ENCODE results near the gene TEKT1.

DNA sequence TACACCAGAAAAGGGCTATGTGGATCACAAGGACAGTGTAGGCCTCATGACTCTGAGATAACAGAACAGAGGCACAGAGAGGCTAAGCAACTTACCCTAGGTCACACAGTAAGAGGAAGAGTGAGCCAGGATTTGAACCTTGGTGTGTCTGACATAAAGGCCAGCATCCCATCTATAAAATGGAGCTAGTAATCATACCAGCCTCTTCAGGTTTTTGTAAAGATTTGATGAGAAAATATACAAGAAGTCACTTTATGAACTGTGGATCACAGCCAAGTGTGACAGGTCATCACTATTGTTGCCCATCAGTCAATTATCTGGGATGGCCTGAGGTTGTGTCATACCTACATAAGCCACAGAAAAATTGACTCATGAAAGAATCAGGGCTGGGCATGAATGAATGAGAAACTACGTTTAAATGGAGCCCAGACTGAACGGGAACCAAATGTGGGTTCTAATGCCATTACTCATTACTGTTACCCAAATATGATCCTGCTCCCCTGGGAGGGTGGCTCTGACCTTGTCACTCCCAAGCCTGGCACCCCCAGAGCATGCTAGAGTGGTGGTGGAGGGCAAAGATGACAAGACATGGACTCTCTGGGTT is 34.5 kb downstream of the TEKT1 start:
- TF ChIP-seq, protein P1, sequence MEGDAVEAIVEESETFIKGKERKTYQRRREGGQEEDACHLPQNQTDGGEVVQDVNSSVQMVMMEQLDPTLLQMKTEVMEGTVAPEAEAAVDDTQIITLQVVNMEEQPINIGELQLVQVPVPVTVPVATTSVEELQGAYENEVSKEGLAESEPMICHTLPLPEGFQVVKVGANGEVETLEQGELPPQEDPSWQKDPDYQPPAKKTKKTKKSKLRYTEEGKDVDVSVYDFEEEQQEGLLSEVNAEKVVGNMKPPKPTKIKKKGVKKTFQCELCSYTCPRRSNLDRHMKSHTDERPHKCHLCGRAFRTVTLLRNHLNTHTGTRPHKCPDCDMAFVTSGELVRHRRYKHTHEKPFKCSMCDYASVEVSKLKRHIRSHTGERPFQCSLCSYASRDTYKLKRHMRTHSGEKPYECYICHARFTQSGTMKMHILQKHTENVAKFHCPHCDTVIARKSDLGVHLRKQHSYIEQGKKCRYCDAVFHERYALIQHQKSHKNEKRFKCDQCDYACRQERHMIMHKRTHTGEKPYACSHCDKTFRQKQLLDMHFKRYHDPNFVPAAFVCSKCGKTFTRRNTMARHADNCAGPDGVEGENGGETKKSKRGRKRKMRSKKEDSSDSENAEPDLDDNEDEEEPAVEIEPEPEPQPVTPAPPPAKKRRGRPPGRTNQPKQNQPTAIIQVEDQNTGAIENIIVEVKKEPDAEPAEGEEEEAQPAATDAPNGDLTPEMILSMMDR (IDR thresholded peaks at IDR 0.05; ENCODE audit: low read length): no peak
- TF ChIP-seq EZH2phosphoT487 (IDR thresholded peaks at IDR 0.05; ENCODE audit: low read length): no peak
